Measurements from ENCODE around the gene KATNIP. TPM values are rescaled to one million over a fixed set of nuclear protein-coding genes. Genes with fewer than 3 reads are reported as not detected.

Gene KATNIP
- polyA plus RNA-seq, 1 of the 3 experiments (the other 2 are of a cell fraction) = 25.5 TPM

DNA sequence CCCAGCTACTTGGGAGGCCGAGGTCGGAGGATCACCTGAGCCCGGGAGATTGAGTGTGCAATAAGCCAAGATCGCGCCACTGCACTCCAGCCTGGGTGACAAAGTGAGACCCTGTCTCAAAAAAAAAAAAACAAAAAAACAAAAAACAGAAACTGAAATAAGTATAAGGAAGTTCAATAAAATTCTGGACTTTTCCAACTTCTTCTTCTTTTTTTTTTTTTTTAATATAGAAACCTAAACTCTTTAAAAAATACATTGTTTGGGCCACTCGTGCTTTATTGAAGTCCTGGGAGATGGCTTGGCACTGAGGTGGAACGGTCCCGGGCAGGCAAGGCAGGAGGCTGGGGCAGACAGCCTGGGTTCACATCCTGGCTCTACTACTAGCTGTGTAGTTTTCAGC lies 36.8 kb downstream of the KATNIP start:
- no peaks in the 10 kb centered on the region for H3K27me3 ChIP-seq (ENCODE audit: insufficient read depth)
- H3K27ac ChIP-seq (ENCODE audit: low read depth in 2 of 2, low read length in 1 of 2) = no peak overlapping the region
- H3K4me3 ChIP-seq (ENCODE audit: low read depth in 2 of 2, low read length in 1 of 2) = no peak overlapping the region
- no peak for TF ChIP-seq NRF1 (IDR thresholded peaks at IDR 0.05; ENCODE audit: low read depth, low read length)
- no peak for TF ChIP-seq EP300 (IDR thresholded peaks at IDR 0.05; ENCODE audit: borderline replicate concordance in 1 of 2, low read depth in 1 of 2, low read length in 1 of 2)
- TF ChIP-seq CHD2 (IDR thresholded peaks at IDR 0.05; ENCODE audit: low read length, partially characterized antibody) = no peak
- TF ChIP-seq GABPA (IDR thresholded peaks at IDR 0.05; ENCODE audit: low read depth) = no peak
- no peak for TF ChIP-seq POLR2AphosphoS5 (IDR thresholded peaks at IDR 0.05; ENCODE audit: low read depth, low read length)
- no peak for TF ChIP-seq RCOR1 (IDR thresholded peaks at IDR 0.05; ENCODE audit: low read length)
- no peak for TF ChIP-seq FOXM1 (IDR thresholded peaks at IDR 0.05; ENCODE audit: low read depth)
- TF ChIP-seq TEAD4 (IDR thresholded peaks at IDR 0.05; ENCODE audit: borderline replicate concordance, insufficient read depth) = no peak
- TF ChIP-seq, protein P1, sequence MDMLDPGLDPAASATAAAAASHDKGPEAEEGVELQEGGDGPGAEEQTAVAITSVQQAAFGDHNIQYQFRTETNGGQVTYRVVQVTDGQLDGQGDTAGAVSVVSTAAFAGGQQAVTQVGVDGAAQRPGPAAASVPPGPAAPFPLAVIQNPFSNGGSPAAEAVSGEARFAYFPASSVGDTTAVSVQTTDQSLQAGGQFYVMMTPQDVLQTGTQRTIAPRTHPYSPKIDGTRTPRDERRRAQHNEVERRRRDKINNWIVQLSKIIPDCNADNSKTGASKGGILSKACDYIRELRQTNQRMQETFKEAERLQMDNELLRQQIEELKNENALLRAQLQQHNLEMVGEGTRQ (IDR thresholded peaks at IDR 0.05; ENCODE audit: borderline replicate concordance, low read depth, low read length) = no peak
- TF ChIP-seq JUND (IDR thresholded peaks at IDR 0.05) = no peak
- no peak for TF ChIP-seq MEF2A (IDR thresholded peaks at IDR 0.05; ENCODE audit: borderline replicate concordance, low read depth)
- TF ChIP-seq, protein P2, sequence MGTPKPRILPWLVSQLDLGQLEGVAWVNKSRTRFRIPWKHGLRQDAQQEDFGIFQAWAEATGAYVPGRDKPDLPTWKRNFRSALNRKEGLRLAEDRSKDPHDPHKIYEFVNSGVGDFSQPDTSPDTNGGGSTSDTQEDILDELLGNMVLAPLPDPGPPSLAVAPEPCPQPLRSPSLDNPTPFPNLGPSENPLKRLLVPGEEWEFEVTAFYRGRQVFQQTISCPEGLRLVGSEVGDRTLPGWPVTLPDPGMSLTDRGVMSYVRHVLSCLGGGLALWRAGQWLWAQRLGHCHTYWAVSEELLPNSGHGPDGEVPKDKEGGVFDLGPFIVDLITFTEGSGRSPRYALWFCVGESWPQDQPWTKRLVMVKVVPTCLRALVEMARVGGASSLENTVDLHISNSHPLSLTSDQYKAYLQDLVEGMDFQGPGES (IDR thresholded peaks at IDR 0.05; ENCODE audit: low read depth, low read length) = no peak
- no peak for TF ChIP-seq TAF1 (IDR thresholded peaks at IDR 0.05; ENCODE audit: borderline replicate concordance, low read depth, low read length)
- no peak for TF ChIP-seq SIN3A (IDR thresholded peaks at IDR 0.05; ENCODE audit: borderline replicate concordance, low read depth, low read length)
- TF ChIP-seq FOXJ3 (CRISPR knock-in tag; IDR thresholded peaks at IDR 0.05) = no peak
- TF ChIP-seq, protein P3, sequence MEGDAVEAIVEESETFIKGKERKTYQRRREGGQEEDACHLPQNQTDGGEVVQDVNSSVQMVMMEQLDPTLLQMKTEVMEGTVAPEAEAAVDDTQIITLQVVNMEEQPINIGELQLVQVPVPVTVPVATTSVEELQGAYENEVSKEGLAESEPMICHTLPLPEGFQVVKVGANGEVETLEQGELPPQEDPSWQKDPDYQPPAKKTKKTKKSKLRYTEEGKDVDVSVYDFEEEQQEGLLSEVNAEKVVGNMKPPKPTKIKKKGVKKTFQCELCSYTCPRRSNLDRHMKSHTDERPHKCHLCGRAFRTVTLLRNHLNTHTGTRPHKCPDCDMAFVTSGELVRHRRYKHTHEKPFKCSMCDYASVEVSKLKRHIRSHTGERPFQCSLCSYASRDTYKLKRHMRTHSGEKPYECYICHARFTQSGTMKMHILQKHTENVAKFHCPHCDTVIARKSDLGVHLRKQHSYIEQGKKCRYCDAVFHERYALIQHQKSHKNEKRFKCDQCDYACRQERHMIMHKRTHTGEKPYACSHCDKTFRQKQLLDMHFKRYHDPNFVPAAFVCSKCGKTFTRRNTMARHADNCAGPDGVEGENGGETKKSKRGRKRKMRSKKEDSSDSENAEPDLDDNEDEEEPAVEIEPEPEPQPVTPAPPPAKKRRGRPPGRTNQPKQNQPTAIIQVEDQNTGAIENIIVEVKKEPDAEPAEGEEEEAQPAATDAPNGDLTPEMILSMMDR (IDR thresholded peaks at IDR 0.05) = no peak
- TF ChIP-seq SMC3 (IDR thresholded peaks at IDR 0.05; ENCODE audit: low read depth, low read length) = no peak
- TF ChIP-seq ELF1 (IDR thresholded peaks at IDR 0.05) = no peak
- TF ChIP-seq, protein P4, sequence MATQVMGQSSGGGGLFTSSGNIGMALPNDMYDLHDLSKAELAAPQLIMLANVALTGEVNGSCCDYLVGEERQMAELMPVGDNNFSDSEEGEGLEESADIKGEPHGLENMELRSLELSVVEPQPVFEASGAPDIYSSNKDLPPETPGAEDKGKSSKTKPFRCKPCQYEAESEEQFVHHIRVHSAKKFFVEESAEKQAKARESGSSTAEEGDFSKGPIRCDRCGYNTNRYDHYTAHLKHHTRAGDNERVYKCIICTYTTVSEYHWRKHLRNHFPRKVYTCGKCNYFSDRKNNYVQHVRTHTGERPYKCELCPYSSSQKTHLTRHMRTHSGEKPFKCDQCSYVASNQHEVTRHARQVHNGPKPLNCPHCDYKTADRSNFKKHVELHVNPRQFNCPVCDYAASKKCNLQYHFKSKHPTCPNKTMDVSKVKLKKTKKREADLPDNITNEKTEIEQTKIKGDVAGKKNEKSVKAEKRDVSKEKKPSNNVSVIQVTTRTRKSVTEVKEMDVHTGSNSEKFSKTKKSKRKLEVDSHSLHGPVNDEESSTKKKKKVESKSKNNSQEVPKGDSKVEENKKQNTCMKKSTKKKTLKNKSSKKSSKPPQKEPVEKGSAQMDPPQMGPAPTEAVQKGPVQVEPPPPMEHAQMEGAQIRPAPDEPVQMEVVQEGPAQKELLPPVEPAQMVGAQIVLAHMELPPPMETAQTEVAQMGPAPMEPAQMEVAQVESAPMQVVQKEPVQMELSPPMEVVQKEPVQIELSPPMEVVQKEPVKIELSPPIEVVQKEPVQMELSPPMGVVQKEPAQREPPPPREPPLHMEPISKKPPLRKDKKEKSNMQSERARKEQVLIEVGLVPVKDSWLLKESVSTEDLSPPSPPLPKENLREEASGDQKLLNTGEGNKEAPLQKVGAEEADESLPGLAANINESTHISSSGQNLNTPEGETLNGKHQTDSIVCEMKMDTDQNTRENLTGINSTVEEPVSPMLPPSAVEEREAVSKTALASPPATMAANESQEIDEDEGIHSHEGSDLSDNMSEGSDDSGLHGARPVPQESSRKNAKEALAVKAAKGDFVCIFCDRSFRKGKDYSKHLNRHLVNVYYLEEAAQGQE (IDR thresholded peaks at IDR 0.05; ENCODE audit: low read depth, low read length) = no peak
- TF ChIP-seq, protein P5, sequence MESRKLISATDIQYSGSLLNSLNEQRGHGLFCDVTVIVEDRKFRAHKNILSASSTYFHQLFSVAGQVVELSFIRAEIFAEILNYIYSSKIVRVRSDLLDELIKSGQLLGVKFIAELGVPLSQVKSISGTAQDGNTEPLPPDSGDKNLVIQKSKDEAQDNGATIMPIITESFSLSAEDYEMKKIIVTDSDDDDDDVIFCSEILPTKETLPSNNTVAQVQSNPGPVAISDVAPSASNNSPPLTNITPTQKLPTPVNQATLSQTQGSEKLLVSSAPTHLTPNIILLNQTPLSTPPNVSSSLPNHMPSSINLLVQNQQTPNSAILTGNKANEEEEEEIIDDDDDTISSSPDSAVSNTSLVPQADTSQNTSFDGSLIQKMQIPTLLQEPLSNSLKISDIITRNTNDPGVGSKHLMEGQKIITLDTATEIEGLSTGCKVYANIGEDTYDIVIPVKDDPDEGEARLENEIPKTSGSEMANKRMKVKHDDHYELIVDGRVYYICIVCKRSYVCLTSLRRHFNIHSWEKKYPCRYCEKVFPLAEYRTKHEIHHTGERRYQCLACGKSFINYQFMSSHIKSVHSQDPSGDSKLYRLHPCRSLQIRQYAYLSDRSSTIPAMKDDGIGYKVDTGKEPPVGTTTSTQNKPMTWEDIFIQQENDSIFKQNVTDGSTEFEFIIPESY (IDR thresholded peaks at IDR 0.05; ENCODE audit: borderline replicate concordance, low read depth) = no peak
- H3K4me1 ChIP-seq (ENCODE audit: control insufficient read depth in 1 of 2, insufficient read depth in 2 of 2, low read depth in 1 of 2, low read length in 1 of 2) = no peaks in the 10 kb centered on the region; a peak in 1 of 4 replicates
- H3K36me3 ChIP-seq (replicated peaks in 1 of 2; ENCODE audit: control insufficient read depth in 1 of 2, insufficient read depth in 2 of 2, low read length in 1 of 2) = peaks cover 5 to 12% of the 10 kb centered on the region in 2 experiments
- ChIA-PET POLR2A (no interaction called here), CTCF (interaction anchor here (0.5 to 1.2 kb wide), 2 partner anchors 53 to 730 kb away, joined by 3 to 4 read pairs; no protein-coding TSS in a partner anchor)
- H3K4me2 ChIP-seq = no peak overlapping the region
- H2AFZ ChIP-seq (ENCODE audit: low read depth) = no peak overlapping the region
- H3K9me3 ChIP-seq = peaks cover 4% of the 10 kb centered on the region; the same call in 1 of the 2 replicates
- no peaks in the 10 kb centered on the region for H4K20me1 ChIP-seq (ENCODE audit: insufficient read depth)
- no peaks in the 10 kb centered on the region for H3K79me2 ChIP-seq (ENCODE audit: insufficient read depth)
- no peaks in the 10 kb centered on the region for H3K9me2 ChIP-seq
- H3K9ac ChIP-seq = no peak overlapping the region
- H3F3A ChIP-seq (replicated peaks; ENCODE audit: insufficient read depth) = no peaks in the 10 kb centered on the region
- 79% methylated on average over 8 of the region's 8 CpGs for WGBS (ENCODE audit: low lambda C conversion rate)
- no peak for DNase-seq

Measured in SK-N-SH (cell line).